ENCODE data around the gene SH3RF1.
"Not testable (repeated sequence)": the region's sequence is repeated elsewhere in the genome, so short reads cannot be mapped to it uniquely, and the experiment has no call there.

SH3RF1 gene

GRCh38 chr4:169225812-169226211 is 44.9 kb downstream of the SH3RF1 start:
- DNase-seq (ENCODE audit: low read depth in 2 of 2) = no peak

GRCh38 chr4:169225058-169225751 is 45.6 kb downstream of the SH3RF1 start:
- no peak for DNase-seq (ENCODE audit: low read depth in 2 of 2)

- no peak for DNase-seq (ENCODE audit: low read depth in 2 of 2)
Observed at GRCh38 chr4:169222761-169223160, 48.0 kb downstream of the SH3RF1 start.

GRCh38 chr4:169221662-169222061 is 49.1 kb downstream of the SH3RF1 start:
- no peak for DNase-seq (ENCODE audit: low read depth in 2 of 2)

GRCh38 chr4:169220854-169221411 is 49.8 kb downstream of the SH3RF1 start:
- DNase-seq (ENCODE audit: low read depth in 2 of 2) = no peak

- DNase-seq (ENCODE audit: low read depth in 2 of 2) = no peak
Observed at GRCh38 chr4:169220447-169220846, 50.3 kb downstream of the SH3RF1 start.

GRCh38 chr4:169219440-169219839 is 51.3 kb downstream of the SH3RF1 start:
- DNase-seq (ENCODE audit: low read depth in 2 of 2) = no peak

- no peak for DNase-seq (ENCODE audit: low read depth in 2 of 2)
Observed at GRCh38 chr4:169215656-169216055, 55.1 kb downstream of the SH3RF1 start.

GRCh38 chr4:169212981-169213380 is 57.8 kb downstream of the SH3RF1 start:
- DNase-seq (ENCODE audit: low read depth in 2 of 2) = no peak

GRCh38 chr4:169210504-169211118 is 60.1 kb downstream of the SH3RF1 start:
- no peak for DNase-seq (ENCODE audit: low read depth in 2 of 2)

- no peak for DNase-seq (ENCODE audit: low read depth in 2 of 2)
Observed at GRCh38 chr4:169209388-169209883, 61.3 kb downstream of the SH3RF1 start.

GRCh38 chr4:169208516-169208915 is 62.2 kb downstream of the SH3RF1 start:
- DNase-seq (ENCODE audit: low read depth in 2 of 2) = no peak

GRCh38 chr4:169208090-169208455 is 62.7 kb downstream of the SH3RF1 start:
- DNase-seq (ENCODE audit: low read depth in 2 of 2) = no peak

GRCh38 chr4:169207436-169208089 is 63.2 kb downstream of the SH3RF1 start:
- no peak for DNase-seq (ENCODE audit: low read depth in 2 of 2)

GRCh38 chr4:169205744-169206080 is 65.0 kb downstream of the SH3RF1 start:
- DNase-seq (ENCODE audit: low read depth in 2 of 2) = no peak

GRCh38 chr4:169205075-169205743 is 65.5 kb downstream of the SH3RF1 start:
- no peak for DNase-seq (ENCODE audit: low read depth in 2 of 2)

GRCh38 chr4:169203891-169204290 is 66.9 kb downstream of the SH3RF1 start:
- no peak for DNase-seq (ENCODE audit: low read depth in 2 of 2)

- not testable (repeated sequence) for DNase-seq (ENCODE audit: low read depth in 2 of 2)
Observed at GRCh38 chr4:169203278-169203677, 67.5 kb downstream of the SH3RF1 start.

GRCh38 chr4:169202878-169203277 is 67.9 kb downstream of the SH3RF1 start:
- no peak for DNase-seq (ENCODE audit: low read depth in 2 of 2)

- no peak for DNase-seq (ENCODE audit: low read depth in 2 of 2)
Observed at GRCh38 chr4:169202145-169202699, 68.5 kb downstream of the SH3RF1 start.

GRCh38 chr4:169201222-169202144 is 69.3 kb downstream of the SH3RF1 start:
- no peak for DNase-seq (ENCODE audit: low read depth in 2 of 2)

Measured in activated CD8-positive, alpha-beta memory T cell treated with anti-CD3 and anti-CD28 coated beads for 4 hours (primary cell).